HG02678 (cell line): Measurements from ENCODE around the gene NEAT1.

Experiments
- ATAC-seq: cut with Tn5 transposase; IDR thresholded peaks from one replicate; pipeline ENCODE4 v1.9.1; 2021; ENCODE audit warnings: mild to moderate bottlenecking, moderate library complexity; ENCODE audit not compliant: unreplicated experiment

NEAT1 gene

GRCh38 chr11:65433657-65434056, 11.1 kb downstream of the NEAT1 start:
- no peak for ATAC-seq

DNA sequence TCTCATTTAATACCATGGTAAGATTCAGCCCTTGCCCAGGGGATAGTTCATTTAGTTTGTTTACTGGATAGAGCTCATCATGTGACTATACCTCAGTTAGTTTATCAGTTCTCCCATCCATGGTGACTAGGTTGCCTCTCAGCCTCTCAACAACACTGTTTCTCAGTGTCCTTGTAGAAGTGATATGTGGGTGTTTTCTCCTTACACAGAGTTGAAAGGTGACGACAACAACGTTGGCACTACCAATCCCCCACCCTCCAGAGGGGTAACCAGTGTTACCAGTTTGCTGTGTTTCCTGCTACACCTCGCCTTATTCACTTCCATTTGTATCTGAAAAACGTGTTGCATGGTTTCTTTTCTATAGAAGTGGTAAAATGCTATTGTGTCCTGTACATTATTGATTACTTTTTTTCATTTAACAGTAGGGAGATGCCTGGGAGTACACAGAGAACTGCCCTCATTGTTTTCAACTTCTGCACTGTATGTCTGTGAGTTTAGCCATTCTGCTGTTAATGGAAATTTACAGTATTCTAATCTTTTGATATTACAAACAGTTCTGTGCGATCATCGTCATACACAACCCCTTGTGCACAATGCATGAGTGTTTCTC, 11.6 kb downstream of the NEAT1 start:
- no peak for ATAC-seq

GRCh38 chr11:65434667-65435410, 12.2 kb downstream of the NEAT1 start:
- ATAC-seq = no peak

DNA sequence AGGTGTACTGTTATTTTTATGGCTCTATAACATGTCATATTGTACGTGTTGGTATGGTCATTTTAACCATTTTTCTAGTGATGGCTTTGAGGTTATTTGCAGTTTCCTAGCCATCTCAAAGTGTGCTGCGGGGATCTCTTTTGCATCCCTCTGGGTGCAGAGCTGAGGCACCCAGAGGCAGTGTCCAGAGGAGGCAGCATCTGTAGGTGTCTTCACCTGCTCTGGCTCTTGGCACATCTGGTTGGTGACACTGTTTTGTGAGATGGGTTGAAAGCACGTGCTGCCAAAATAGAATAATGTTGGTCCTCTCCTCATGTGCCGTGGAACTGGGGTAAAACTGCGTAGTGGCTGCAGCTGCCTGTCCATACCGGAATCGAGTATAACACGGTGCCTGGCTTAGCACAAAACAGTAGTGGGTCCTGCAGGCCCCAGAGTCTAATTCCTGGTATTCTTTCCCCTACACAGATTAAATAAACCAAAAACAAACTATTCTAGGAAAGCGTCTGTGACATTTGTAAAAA, 12.9 kb downstream of the NEAT1 start:
- no peak for ATAC-seq

DNA sequence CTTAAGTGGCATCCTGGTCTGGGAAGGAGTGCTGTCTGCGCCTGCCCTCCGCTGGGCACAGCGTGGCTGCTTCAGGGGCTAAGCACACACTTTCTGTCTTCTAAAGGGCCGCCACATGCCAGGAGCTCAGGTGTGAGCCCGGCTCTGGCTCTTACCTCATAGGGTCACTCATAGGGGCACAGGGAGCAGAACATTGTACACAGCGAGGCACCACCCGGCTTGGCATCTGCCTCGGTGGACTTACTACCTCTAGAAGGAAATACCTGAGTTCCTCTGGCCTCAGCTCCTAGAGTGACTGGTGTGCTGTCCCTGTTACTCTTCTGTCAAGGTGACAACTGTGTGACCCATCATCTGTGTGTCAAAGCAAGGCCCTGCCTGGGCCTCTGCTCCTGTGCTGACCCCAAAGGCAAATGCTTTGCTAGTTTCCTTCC, 13.4 kb downstream of the NEAT1 start:
- ATAC-seq = no peak

- ATAC-seq = no peak
Measured at GRCh38 chr11:65436412-65437032, 13.9 kb downstream of the NEAT1 start.

GRCh38 chr11:65437436-65438227, 15.0 kb downstream of the NEAT1 start:
- ATAC-seq = no peak

DNA sequence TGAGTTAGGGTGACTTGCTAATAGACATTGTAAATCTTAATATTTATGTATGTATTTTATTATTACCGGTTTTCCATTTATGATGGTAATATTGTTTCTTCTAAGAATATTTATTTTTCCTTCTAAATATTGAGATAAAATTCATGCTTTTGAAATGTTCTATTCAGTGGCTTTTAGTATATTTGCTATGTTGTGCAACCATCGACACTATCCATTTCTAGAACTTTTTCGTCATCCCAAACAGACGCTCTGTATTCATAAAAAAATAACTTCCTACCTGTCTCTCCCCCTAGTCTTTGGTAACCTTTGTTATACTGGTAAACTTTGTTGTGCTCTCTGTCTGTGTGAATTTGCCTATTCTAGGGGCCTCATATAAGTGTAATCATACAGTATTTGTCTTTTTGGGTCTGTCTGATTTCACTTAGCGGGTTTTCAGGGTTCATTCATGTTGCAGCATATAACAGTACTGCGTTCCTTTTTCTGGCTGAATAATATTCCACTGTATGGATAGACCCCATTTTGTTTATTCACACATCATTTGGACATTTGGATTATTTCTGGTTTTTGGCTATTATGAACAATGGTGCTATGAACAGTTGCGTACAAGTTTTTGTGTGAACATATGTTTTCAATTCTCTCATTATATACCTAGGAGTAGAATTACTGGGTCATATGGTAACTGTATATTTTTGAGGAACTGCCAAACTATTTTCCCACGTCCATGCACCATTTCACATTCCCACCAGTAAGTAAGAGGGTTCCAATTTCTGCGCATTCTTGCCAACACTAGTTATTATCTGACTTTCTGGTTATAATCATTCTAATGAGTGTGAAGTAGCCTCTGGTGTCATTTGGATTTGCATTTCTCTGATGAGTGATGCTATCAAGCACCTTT, 15.9 kb downstream of the NEAT1 start:
- no peak for ATAC-seq

- no peak for ATAC-seq
Measured at GRCh38 chr11:65439331-65440181, 17.0 kb downstream of the NEAT1 start.

DNA sequence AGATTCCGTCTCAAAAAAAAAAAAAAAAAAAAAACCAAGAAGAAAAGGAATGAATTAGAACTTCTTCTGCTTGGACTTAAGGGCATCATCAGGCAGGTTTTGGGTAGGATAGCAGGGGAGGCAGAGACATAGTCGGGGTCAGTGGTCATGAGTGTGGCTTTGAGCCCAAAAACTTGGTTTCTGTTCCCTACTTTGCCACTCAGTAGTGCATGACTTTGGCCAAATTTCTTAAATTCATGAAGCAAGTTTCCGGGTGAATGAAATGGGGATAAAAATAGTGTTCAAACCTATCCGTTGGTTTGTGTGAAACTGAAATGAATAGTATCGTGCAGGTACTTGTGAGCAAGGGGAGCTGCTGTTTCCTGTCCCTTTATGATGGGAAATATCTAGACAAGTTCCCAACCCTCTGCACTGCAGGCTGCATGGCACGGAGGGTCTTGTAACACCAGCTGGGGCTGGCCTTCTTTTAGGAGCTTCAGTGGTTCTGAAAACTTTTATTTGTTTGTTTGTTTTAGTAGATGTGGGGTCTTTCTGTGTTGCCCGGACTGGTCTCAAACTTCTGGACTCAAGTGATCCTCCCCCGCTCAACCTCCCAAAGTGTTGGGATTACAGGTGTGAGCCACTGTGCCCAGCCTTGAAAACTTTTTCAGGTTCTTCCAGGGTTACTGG, 18.4 kb downstream of the NEAT1 start:
- ATAC-seq = peak; percentile 60

GRCh38 chr11:65442842-65443331, 20.3 kb downstream of the NEAT1 start:
- no peak for ATAC-seq

GRCh38 chr11:65444314-65445051, 21.9 kb downstream of the NEAT1 start:
- ATAC-seq = no peak

DNA sequence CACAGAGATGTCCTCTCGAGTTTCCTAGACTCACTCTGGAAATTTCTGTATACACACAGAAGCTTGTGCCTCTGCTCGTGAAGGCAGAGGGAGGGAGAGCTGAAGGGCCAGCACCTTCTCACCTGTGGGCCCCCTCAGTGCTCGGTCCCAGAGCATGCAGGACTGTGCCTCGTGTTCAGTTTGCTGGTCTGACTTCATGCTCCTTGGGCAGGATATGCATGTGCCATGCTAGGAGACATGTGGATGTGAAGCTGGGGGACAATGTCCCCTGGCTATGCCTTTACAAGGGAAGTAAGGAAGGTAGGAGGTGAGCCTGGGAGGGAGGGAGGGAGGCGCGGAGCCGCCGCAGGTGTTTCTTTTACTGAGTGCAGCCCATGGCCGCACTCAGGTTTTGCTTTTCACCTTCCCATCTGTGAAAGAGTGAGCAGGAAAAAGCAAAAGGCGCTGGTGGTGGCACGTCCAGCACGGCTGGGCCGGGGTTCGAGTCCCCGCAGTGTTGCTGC, 22.6 kb downstream of the NEAT1 start:
- ATAC-seq = no peak

- ATAC-seq = no peak
Measured at GRCh38 chr11:65445604-65446445, 23.2 kb downstream of the NEAT1 start.

- no peak for ATAC-seq
Measured at GRCh38 chr11:65446446-65447277, 24.1 kb downstream of the NEAT1 start.

- ATAC-seq = no peak
Measured at GRCh38 chr11:65448074-65448417, 25.4 kb downstream of the NEAT1 start.
